Stimulated activated naive CD4-positive, alpha-beta T cell (primary cell): ENCODE results near the gene ADGRB3.
"Not testable (repeated sequence)": the region's sequence is repeated elsewhere in the genome, so short reads cannot be mapped to it uniquely, and the experiment has no call there.

Experiments
- DNase-seq, 6 experiments: peaks; one replicate each; lab custom pipeline; 2025; lab: John Stamatoyannopoulos, UW

The ADGRB3 gene

GRCh38 chr6:69044534-69044933, 409.5 kb downstream of the ADGRB3 start:
- no peak for DNase-seq

- DNase-seq: no peak
Observed at GRCh38 chr6:69059413-69059812, 424.3 kb downstream of the ADGRB3 start.

GRCh38 chr6:69061066-69061465, 426.0 kb downstream of the ADGRB3 start:
- no peak for DNase-seq

GRCh38 chr6:69063401-69063800, 428.3 kb downstream of the ADGRB3 start:
- no peak for DNase-seq

GRCh38 chr6:69064226-69064625, 429.1 kb downstream of the ADGRB3 start:
- no peak for DNase-seq

GRCh38 chr6:69069881-69070280, 434.8 kb downstream of the ADGRB3 start:
- no peak for DNase-seq

- DNase-seq: no peak
Observed at GRCh38 chr6:69072796-69073195, 437.7 kb downstream of the ADGRB3 start.

- no peak for DNase-seq
Observed at GRCh38 chr6:69084746-69085335, 449.8 kb downstream of the ADGRB3 start.

GRCh38 chr6:69086689-69087088, 451.6 kb downstream of the ADGRB3 start:
- no peak for DNase-seq

GRCh38 chr6:69089539-69089938, 454.5 kb downstream of the ADGRB3 start:
- no peak for DNase-seq

GRCh38 chr6:69090132-69090531, 455.1 kb downstream of the ADGRB3 start:
- DNase-seq: no peak

- no peak for DNase-seq
Observed at GRCh38 chr6:69096681-69097080, 461.6 kb downstream of the ADGRB3 start.

- DNase-seq: no peak
Observed at GRCh38 chr6:69097948-69098347, 462.9 kb downstream of the ADGRB3 start.

- DNase-seq: no peak
Observed at GRCh38 chr6:69098910-69099309, 463.8 kb downstream of the ADGRB3 start.

- DNase-seq: no peak
Observed at GRCh38 chr6:69100772-69101171, 465.7 kb downstream of the ADGRB3 start.

- DNase-seq: no peak
Observed at GRCh38 chr6:69102416-69102815, 467.3 kb downstream of the ADGRB3 start.

GRCh38 chr6:69105288-69105687, 470.2 kb downstream of the ADGRB3 start:
- DNase-seq: no peak

- DNase-seq: no peak
Observed at GRCh38 chr6:69106511-69106910, 471.4 kb downstream of the ADGRB3 start.

GRCh38 chr6:69111301-69111700, 476.2 kb downstream of the ADGRB3 start:
- no peak for DNase-seq

GRCh38 chr6:69116658-69117057, 481.6 kb downstream of the ADGRB3 start:
- DNase-seq: no peak

- not testable (repeated sequence) for DNase-seq
Observed at GRCh38 chr6:69121461-69122406, 486.7 kb downstream of the ADGRB3 start.

- DNase-seq: no peak
Observed at GRCh38 chr6:69122407-69122773, 487.3 kb downstream of the ADGRB3 start.

GRCh38 chr6:69128411-69128810, 493.3 kb downstream of the ADGRB3 start:
- DNase-seq: no peak
